ENCODE measurements around the gene ZNF496. TPM values are rescaled to one million over a fixed set of nuclear protein-coding genes. Genes with fewer than 3 reads are reported as not detected.

ZNF496 gene
- polyA plus RNA-seq, 3 donors: 1.6 to 7.7 (median 2.4) TPM

DNA sequence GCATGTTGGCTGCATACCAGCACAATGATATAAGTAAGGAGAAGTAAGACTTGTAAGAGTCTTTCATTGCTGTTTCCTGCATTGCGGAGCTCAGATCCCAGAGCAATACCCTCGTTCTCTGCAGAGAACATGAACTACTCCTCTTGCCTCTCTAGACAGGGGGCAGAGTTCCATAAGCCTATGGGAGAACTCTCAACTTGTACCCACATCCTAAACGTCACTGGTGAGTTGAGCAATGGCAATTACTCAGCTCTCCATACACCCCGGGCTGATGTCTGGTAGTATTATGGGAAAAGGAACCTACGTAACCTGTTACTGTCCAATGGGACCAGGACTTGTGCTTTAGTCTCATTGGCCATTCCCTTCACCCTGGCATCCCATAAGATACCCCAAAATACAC, 27.3 kb upstream of the ZNF496 start:
- WGBS (ENCODE audit: insufficient coverage): no CpG with 5 or more reads among the region's 5 CpGs
- Histone ChIP-seq H3K4me2 (replicated peaks; ENCODE audit: extremely low read depth, low read length, poor library complexity, severe bottlenecking) (peak overlapping the region; percentile 23), H3K9me3 (replicated peaks in 1 of 2; ENCODE audit: control insufficient read depth in 1 of 2, insufficient read depth in 1 of 2, low read length in 2 of 2) (no peaks in the 10 kb centered on the region), H2AFZ (ENCODE audit: insufficient read depth, low read depth, low read length, poor library complexity, severe bottlenecking) (no peak overlapping the region), H3K4me3 (replicated peaks in 1 of 3; ENCODE audit: low read depth in 2 of 3, low read length in 3 of 3) (peak overlapping the region in 1 of 3 experiments; percentile 68), H3K36me3 (replicated peaks in 1 of 2; ENCODE audit: control insufficient read depth in 1 of 2, insufficient read depth in 2 of 2, low read length in 2 of 2) (no peaks in the 10 kb centered on the region), H4K20me1 (ENCODE audit: insufficient read depth, low read length) (no peaks in the 10 kb centered on the region), H3K9ac (ENCODE audit: insufficient read depth, low read length, poor library complexity, severe bottlenecking) (peak overlapping the region; percentile 7), H3K27ac (ENCODE audit: low read depth in 1 of 2, low read length in 2 of 2) (peak overlapping the region; percentile 15 to 92), H3K4me1 (ENCODE audit: control insufficient read depth in 1 of 2, insufficient read depth in 2 of 2, low read length in 2 of 2) (peaks cover 32 to 45% of the 10 kb centered on the region in 2 donors), H3K27me3 (ENCODE audit: control insufficient read depth in 2 of 2, insufficient read depth in 2 of 2, low read length in 2 of 2) (no peaks in the 10 kb centered on the region), H3K79me2 (ENCODE audit: insufficient read depth, low read length) (no peaks in the 10 kb centered on the region)
- peaks cover 52% of the 10 kb centered on the region for H3K4me1 Mint-ChIP-seq
- H3K36me3 Mint-ChIP-seq: peaks cover 4 to 5% of the 10 kb centered on the region in 2 donors
- peak overlapping the region in 1 of 2 donors; percentile 51 for H3K4me3 Mint-ChIP-seq
- peaks cover 4 to 15% (median 7%) of the 10 kb centered on the region in 3 donors for H3K27me3 Mint-ChIP-seq (ENCODE audit: low read depth in 3 of 3)
- TF ChIP-seq, protein P1, sequence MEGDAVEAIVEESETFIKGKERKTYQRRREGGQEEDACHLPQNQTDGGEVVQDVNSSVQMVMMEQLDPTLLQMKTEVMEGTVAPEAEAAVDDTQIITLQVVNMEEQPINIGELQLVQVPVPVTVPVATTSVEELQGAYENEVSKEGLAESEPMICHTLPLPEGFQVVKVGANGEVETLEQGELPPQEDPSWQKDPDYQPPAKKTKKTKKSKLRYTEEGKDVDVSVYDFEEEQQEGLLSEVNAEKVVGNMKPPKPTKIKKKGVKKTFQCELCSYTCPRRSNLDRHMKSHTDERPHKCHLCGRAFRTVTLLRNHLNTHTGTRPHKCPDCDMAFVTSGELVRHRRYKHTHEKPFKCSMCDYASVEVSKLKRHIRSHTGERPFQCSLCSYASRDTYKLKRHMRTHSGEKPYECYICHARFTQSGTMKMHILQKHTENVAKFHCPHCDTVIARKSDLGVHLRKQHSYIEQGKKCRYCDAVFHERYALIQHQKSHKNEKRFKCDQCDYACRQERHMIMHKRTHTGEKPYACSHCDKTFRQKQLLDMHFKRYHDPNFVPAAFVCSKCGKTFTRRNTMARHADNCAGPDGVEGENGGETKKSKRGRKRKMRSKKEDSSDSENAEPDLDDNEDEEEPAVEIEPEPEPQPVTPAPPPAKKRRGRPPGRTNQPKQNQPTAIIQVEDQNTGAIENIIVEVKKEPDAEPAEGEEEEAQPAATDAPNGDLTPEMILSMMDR (IDR thresholded peaks at IDR 0.05): peak; percentile 20
- peaks cover 0 to 13% (median 5%) of the 10 kb centered on the region in 7 donors for H3K9me3 Mint-ChIP-seq
- intact Hi-C loops (cut with micrococcal nuclease): no loop called here
- peak overlapping the region; percentile 95 to 98 (median 96) for H3K27ac Mint-ChIP-seq
- DNase-seq: peak; percentile 95 to 98 (median 97)

- Histone ChIP-seq H3K4me3 (replicated peaks in 1 of 3; ENCODE audit: low read depth in 2 of 3, low read length in 3 of 3) (no peak overlapping the region), H3K79me2 (ENCODE audit: insufficient read depth, low read length) (no peaks in the 10 kb centered on the region), H3K9ac (ENCODE audit: insufficient read depth, low read length, poor library complexity, severe bottlenecking) (no peak overlapping the region), H3K4me1 (ENCODE audit: control insufficient read depth in 1 of 2, insufficient read depth in 2 of 2, low read length in 2 of 2) (peaks cover 32 to 45% of the 10 kb centered on the region in 2 donors), H3K36me3 (replicated peaks in 1 of 2; ENCODE audit: control insufficient read depth in 1 of 2, insufficient read depth in 2 of 2, low read length in 2 of 2) (no peaks in the 10 kb centered on the region), H3K27me3 (ENCODE audit: control insufficient read depth in 2 of 2, insufficient read depth in 2 of 2, low read length in 2 of 2) (no peaks in the 10 kb centered on the region), H3K9me3 (replicated peaks in 1 of 2; ENCODE audit: control insufficient read depth in 1 of 2, insufficient read depth in 1 of 2, low read length in 2 of 2) (peaks cover 0 to 5% of the 10 kb centered on the region in 2 donors), H3K27ac (ENCODE audit: low read depth in 1 of 2, low read length in 2 of 2) (peak overlapping the region in 1 of 2 donors; percentile 92), H2AFZ (ENCODE audit: insufficient read depth, low read depth, low read length, poor library complexity, severe bottlenecking) (no peak overlapping the region), H4K20me1 (ENCODE audit: insufficient read depth, low read length) (no peaks in the 10 kb centered on the region), H3K4me2 (replicated peaks; ENCODE audit: extremely low read depth, low read length, poor library complexity, severe bottlenecking) (no peak overlapping the region)
- peaks cover 52% of the 10 kb centered on the region for H3K4me1 Mint-ChIP-seq
- H3K4me3 Mint-ChIP-seq: no peak overlapping the region
- H3K27ac Mint-ChIP-seq: peak overlapping the region in 6 of 7 donors; percentile 1 to 97 (median 86)
- H3K36me3 Mint-ChIP-seq: peaks cover 4 to 5% of the 10 kb centered on the region in 2 donors
- DNase-seq: peak; percentile 28 to 74 (median 49)
- TF ChIP-seq, protein P1 (IDR thresholded peaks at IDR 0.05): no peak
- 95% methylated on average over 4 of the region's 6 CpGs for WGBS (ENCODE audit: insufficient coverage)
- peaks cover 1 to 13% (median 8%) of the 10 kb centered on the region in 3 donors for H3K27me3 Mint-ChIP-seq (ENCODE audit: low read depth in 3 of 3)
- H3K9me3 Mint-ChIP-seq: peaks cover 0 to 18% (median 7%) of the 10 kb centered on the region in 7 donors
- intact Hi-C loops (cut with micrococcal nuclease): no loop called here
Observed at GRCh38 chr1:247357781-247358211, 26.1 kb upstream of the ZNF496 start.

Data from CD14-positive monocyte (primary cell).